Trophoblast cell (in vitro differentiated cells and primary cell): ENCODE results near the gene SBF2.

Experiments
- DNase-seq, 2 donors: peaks; one replicate each; pipeline ENCODE4 v3.0.0-alpha.2; 2016
- H2AFZ ChIP-seq: 2 replicates; pipeline ENCODE4 v1.6.1; 2013; ENCODE audit warnings: low read length, moderate library complexity, mild to moderate bottlenecking; ENCODE audit not compliant: insufficient read depth, poor library complexity
- H2AK5ac ChIP-seq: 2 replicates; pipeline ENCODE4 v1.6.1; 2013; ENCODE audit warnings: mild to moderate bottlenecking, low read length
- H2BK120ac ChIP-seq: 2 replicates; pipeline ENCODE4 v1.6.1; 2013; ENCODE audit warnings: low read length, mild to moderate bottlenecking, moderate library complexity; ENCODE audit not compliant: insufficient read depth, poor library complexity
- H2BK12ac ChIP-seq: 2 replicates; pipeline ENCODE4 v1.6.1; 2013; ENCODE audit warnings: mild to moderate bottlenecking, low read length, moderate library complexity
- H2BK5ac ChIP-seq: 2 replicates; pipeline ENCODE4 v1.6.1; 2013; ENCODE audit warnings: low read length, low read depth, moderate library complexity, mild to moderate bottlenecking; ENCODE audit not compliant: poor library complexity
- H3K14ac ChIP-seq: 2 replicates; pipeline ENCODE4 v1.6.1; 2013; ENCODE audit warnings: mild to moderate bottlenecking, low read length
- H3K18ac ChIP-seq: 2 replicates; pipeline ENCODE4 v1.6.1; 2013; ENCODE audit warnings: mild to moderate bottlenecking, low read length
- H3K23ac ChIP-seq: 2 replicates; pipeline ENCODE4 v1.6.1; 2013; ENCODE audit warnings: low read length
- H3K27ac ChIP-seq: 2 replicates; pipeline ENCODE4 v1.5.1; 2013; ENCODE audit warnings: low read depth, mild to moderate bottlenecking, inconsistent platforms, low read length, moderate library complexity
- H3K27me3 ChIP-seq: 2 replicates; pipeline ENCODE4 v1.6.1; 2013; ENCODE audit warnings: inconsistent platforms, mild to moderate bottlenecking, low read length, moderate library complexity; ENCODE audit not compliant: insufficient read depth
- H3K36me3 ChIP-seq, 2 experiments: 1 replicate in 1 of 2; 2 replicates in 1 of 2; pipeline ENCODE4 v1.6.1; 2013; ENCODE audit warnings: low read length in 2 of 2, mild to moderate bottlenecking in 2 of 2, moderate library complexity in 1 of 2; ENCODE audit not compliant: insufficient read depth in 2 of 2, control insufficient read depth in 1 of 2
- H3K4ac ChIP-seq: 2 replicates; pipeline ENCODE4 v1.6.1; 2013; ENCODE audit warnings: low read depth, mild to moderate bottlenecking, low read length, moderate library complexity
- H3K4me1 ChIP-seq, 2 experiments: 1 replicate in 1 of 2; 2 replicates in 1 of 2; pipeline ENCODE4 v1.6.1; 2013; ENCODE audit warnings: low read length in 2 of 2, mild to moderate bottlenecking in 2 of 2, moderate library complexity in 1 of 2; ENCODE audit not compliant: insufficient read depth in 2 of 2, control insufficient read depth in 1 of 2
- H3K4me2 ChIP-seq: 2 replicates; pipeline ENCODE4 v1.6.1; 2013; ENCODE audit warnings: inconsistent platforms, mild to moderate bottlenecking, low read length, moderate library complexity
- H3K4me3 ChIP-seq: 2 replicates; pipeline ENCODE4 v1.5.1; 2013; ENCODE audit warnings: mild to moderate bottlenecking, low read depth, low read length, inconsistent platforms
- H3K79me1 ChIP-seq: one replicate; pipeline ENCODE4 v1.6.1; 2013; ENCODE audit warnings: low read length
- H3K79me2 ChIP-seq: 2 replicates; pipeline ENCODE4 v1.6.1; 2013; ENCODE audit warnings: low read length, mild to moderate bottlenecking; ENCODE audit not compliant: control insufficient read depth, insufficient read depth, poor library complexity
- H3K9ac ChIP-seq: 2 replicates; pipeline ENCODE4 v1.6.1; 2013; ENCODE audit warnings: mild to moderate bottlenecking, low read length
- H3K9me3 ChIP-seq: 2 replicates; pipeline ENCODE4 v1.6.1; 2013; ENCODE audit warnings: low read depth, mild to moderate bottlenecking, control low read depth, inconsistent platforms, low read length; ENCODE audit not compliant: insufficient read depth
- H4K12ac ChIP-seq: 2 replicates; pipeline ENCODE4 v1.6.1; 2013; ENCODE audit warnings: low read depth, mild to moderate bottlenecking, low read length, moderate library complexity
- H4K8ac ChIP-seq: 2 replicates; pipeline ENCODE4 v1.6.1; 2013; ENCODE audit warnings: low read depth, mild to moderate bottlenecking, low read length, moderate library complexity
- H4K91ac ChIP-seq: one replicate; pipeline ENCODE4 v1.6.1; 2013; ENCODE audit warnings: low read depth, mild to moderate bottlenecking, low read length, moderate library complexity
- WGBS: extraction: QIAGEN DNeasy Blood & Tissue Kit; methylation state at CpG from one replicate; pipeline ENCODE4 v1.1.7; 2013; ENCODE audit warnings: missing lambda C conversion rate; ENCODE audit not compliant: insufficient read length, insufficient coverage; ENCODE audit errors: extremely low coverage; 5-methylcytosine and 5-hydroxymethylcytosine counted together

The SBF2 gene

DNA sequence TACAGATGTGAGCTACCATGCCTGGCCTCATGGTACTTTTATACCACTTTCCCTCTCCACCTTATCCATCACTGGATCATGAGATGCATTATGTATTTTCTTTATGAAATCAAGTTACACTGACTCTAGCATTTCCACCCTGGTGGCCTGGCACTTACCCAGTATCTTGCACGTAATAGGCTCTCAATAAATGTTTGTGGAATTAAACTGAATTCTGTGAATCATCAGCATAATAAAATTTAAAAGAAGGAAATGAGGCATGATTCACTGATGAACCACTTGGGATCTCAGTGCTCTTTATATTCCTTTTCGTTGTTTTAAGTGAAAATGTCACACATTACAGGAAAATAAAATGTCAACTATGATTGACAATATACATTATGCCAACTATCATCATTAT is 35.9 kb upstream of the SBF2 start:
- Histone ChIP-seq H4K91ac (no peak overlapping the region), H3K4ac (no peak overlapping the region), H3K4me2 (no peak overlapping the region), H3K79me1 (no peaks in the 10 kb centered on the region), H2AFZ (no peak overlapping the region), H3K9me3 (no peaks in the 10 kb centered on the region), H3K14ac (no peak overlapping the region), H3K18ac (no peak overlapping the region), H3K23ac (no peak overlapping the region), H3K4me1 (no peaks in the 10 kb centered on the region), H3K4me3 (no peak overlapping the region), H2BK120ac (no peak overlapping the region), H4K12ac (no peak overlapping the region), H3K9ac (no peak overlapping the region), H2AK5ac (no peak overlapping the region), H3K27me3 (no peaks in the 10 kb centered on the region), H3K36me3 (no peaks in the 10 kb centered on the region), H2BK12ac (no peak overlapping the region), H4K8ac (no peak overlapping the region), H3K79me2 (no peaks in the 10 kb centered on the region), H2BK5ac (no peak overlapping the region), H3K27ac (no peak overlapping the region)
- no CpG with 5 or more reads among the region's 2 CpGs for WGBS
- DNase-seq, result no peak

DNA sequence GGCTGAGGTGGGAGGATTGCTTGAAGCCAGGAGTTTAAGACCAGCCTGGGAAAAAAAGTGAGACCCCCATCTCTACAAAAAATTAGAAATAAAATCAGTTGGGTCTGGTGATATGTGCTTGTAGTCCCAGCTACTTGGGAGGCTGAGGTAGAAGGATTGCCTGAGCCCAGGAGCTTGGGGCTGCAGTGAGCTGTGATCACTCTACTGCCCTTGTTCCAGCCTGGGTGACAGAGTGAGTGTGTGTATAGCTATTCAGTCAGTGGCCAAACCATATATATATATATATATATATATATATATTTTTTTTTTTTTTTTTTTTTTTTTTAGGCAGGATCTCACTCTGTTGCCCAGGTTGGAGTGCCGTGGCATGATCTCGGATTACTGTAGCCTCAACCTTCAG is 35.3 kb upstream of the SBF2 start:
- Histone ChIP-seq H3K18ac (no peak overlapping the region), H4K8ac (no peak overlapping the region), H4K12ac (no peak overlapping the region), H3K4me3 (no peak overlapping the region), H3K4ac (no peak overlapping the region), H3K9ac (no peak overlapping the region), H2AFZ (no peak overlapping the region), H3K79me1 (no peaks in the 10 kb centered on the region), H3K36me3 (no peaks in the 10 kb centered on the region), H3K4me2 (no peak overlapping the region), H2BK120ac (no peak overlapping the region), H3K9me3 (no peaks in the 10 kb centered on the region), H3K27me3 (no peaks in the 10 kb centered on the region), H3K27ac (no peak overlapping the region), H2BK12ac (no peak overlapping the region), H4K91ac (no peak overlapping the region), H3K14ac (no peak overlapping the region), H3K23ac (no peak overlapping the region), H2AK5ac (no peak overlapping the region), H3K4me1 (no peaks in the 10 kb centered on the region), H3K79me2 (no peaks in the 10 kb centered on the region), H2BK5ac (no peak overlapping the region)
- no CpG with 5 or more reads among the region's 2 CpGs for WGBS
- no peak for DNase-seq

DNA sequence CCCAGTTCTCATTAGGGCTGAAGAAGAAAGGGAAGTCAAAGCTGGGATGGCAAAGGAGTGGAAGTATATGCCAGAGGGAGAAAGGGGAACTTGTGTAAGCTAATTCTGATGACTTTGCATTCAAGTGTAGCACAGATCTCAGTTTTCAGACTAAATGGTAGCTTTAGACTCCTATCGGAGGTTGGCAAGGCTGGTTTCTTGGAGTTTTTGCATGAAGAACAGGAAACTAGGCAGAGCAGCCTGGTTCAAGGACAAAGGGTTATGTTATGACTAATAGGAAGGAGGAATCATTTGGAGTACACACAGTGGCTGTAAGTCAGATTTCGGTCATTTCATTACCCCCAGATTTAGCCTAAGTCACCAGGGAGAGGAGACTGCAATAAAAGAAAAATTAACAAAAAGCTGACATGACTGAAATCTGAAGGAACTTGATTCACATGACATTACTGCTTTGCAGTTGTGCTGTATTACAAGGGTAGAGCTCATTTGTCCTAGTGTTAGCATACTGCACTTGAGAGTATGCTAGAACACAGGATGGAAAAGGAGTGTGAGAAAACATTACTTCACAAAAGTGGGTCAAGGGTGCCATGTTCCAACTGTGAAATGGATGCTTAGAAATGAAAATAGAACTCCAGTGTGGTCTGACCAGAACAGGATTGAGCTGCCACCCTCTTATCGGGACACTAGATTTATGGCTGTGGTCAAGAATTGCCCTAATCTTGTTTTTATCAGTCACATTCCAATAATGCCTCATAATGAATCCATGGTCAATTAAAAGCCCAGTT is 34.5 kb upstream of the SBF2 start:
- Histone ChIP-seq H3K27ac (no peak overlapping the region), H3K79me1 (no peaks in the 10 kb centered on the region), H2AFZ (no peak overlapping the region), H3K79me2 (no peaks in the 10 kb centered on the region), H3K14ac (no peak overlapping the region), H3K9ac (no peak overlapping the region), H2BK5ac (no peak overlapping the region), H4K8ac (no peak overlapping the region), H3K4ac (no peak overlapping the region), H3K18ac (no peak overlapping the region), H2BK12ac (no peak overlapping the region), H2BK120ac (no peak overlapping the region), H3K4me1 (no peaks in the 10 kb centered on the region), H3K4me3 (no peak overlapping the region), H3K27me3 (no peaks in the 10 kb centered on the region), H4K12ac (no peak overlapping the region), H3K36me3 (no peaks in the 10 kb centered on the region), H4K91ac (no peak overlapping the region), H3K4me2 (no peak overlapping the region), H2AK5ac (no peak overlapping the region), H3K9me3 (no peaks in the 10 kb centered on the region), H3K23ac (no peak overlapping the region)
- DNase-seq, result no peak
- WGBS, result no CpG with 5 or more reads among the region's 3 CpGs

DNA sequence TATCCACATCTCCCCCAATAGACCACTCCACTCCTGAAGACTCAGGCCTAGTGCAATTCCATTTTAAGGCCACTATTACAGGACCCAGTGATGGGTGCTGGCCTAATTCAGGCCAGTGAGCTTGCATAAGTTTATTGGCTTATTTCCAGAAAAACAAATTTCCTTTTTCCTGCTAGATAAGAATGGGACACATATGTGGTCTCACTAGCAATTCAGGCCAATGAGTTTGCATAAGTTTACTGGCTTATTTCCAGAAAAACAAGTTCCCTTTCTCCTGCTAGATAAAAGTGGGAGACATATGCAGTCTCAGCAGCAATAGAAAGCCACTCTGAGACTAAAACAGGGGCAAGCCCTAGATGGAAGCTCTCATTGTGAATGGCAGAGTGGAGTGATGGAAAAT is 33.2 kb upstream of the SBF2 start:
- no peaks in the 10 kb centered on the region for H3K79me2 ChIP-seq
- H2BK120ac ChIP-seq, result no peak overlapping the region
- H3K14ac ChIP-seq, result no peak overlapping the region
- H3K4me3 ChIP-seq, result no peak overlapping the region
- H3K23ac ChIP-seq, result no peak overlapping the region
- H4K91ac ChIP-seq, result no peak overlapping the region
- no peak overlapping the region for H2AK5ac ChIP-seq
- no peak overlapping the region for H2BK5ac ChIP-seq
- H4K12ac ChIP-seq, result no peak overlapping the region
- H3K9me3 ChIP-seq, result no peaks in the 10 kb centered on the region
- no peak overlapping the region for H2AFZ ChIP-seq
- DNase-seq, result no peak
- no peak overlapping the region for H4K8ac ChIP-seq
- H3K4ac ChIP-seq, result no peak overlapping the region
- no peaks in the 10 kb centered on the region for H3K27me3 ChIP-seq
- H3K4me1 ChIP-seq, result peaks cover 2 to 4% of the 10 kb centered on the region in 2 experiments
- no peak overlapping the region for H3K27ac ChIP-seq
- H3K9ac ChIP-seq, result no peak overlapping the region
- no peak overlapping the region for H2BK12ac ChIP-seq
- no peak overlapping the region for H3K18ac ChIP-seq
- H3K79me1 ChIP-seq, result no peaks in the 10 kb centered on the region
- no peak overlapping the region for H3K4me2 ChIP-seq
- no peaks in the 10 kb centered on the region for H3K36me3 ChIP-seq
